GM18505 (cell line): ENCODE data around the gene SUV39H1.

Source experiments
- ATAC-seq: cut with Tn5 transposase; IDR thresholded peaks from one replicate; pipeline ENCODE4 v1.9.1; 2021; ENCODE audit not compliant: unreplicated experiment
- POLR2A ChIP-seq: IDR thresholded peaks from 4 replicates; pipeline ENCODE4 v1.6.1; 2011; ENCODE audit warnings: borderline replicate concordance; ENCODE audit not compliant: insufficient read depth, insufficient read length; ENCODE audit errors: extremely low read depth

The SUV39H1 gene

DNA sequence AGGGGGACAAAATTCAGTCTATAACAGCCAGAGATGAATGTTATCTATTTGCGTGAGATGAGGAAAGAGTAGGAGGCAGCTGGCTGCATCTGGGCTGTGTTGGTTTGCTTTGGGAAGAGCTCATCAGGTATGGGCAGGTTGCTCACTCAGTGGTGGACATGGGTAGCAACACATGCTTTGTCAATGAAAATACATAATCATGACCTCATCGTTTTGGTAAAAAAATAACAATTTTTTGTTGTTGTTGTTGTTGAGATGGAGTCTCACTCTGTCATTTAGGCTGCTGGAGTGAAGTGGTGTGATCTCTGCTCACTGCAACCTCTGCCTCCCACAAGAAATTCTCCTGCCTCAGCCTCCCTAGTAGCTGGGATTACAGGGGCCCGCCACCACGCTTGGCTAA is 48.7 kb downstream of the SUV39H1 start:
- no peak for TF ChIP-seq POLR2A
- no peak for ATAC-seq

DNA sequence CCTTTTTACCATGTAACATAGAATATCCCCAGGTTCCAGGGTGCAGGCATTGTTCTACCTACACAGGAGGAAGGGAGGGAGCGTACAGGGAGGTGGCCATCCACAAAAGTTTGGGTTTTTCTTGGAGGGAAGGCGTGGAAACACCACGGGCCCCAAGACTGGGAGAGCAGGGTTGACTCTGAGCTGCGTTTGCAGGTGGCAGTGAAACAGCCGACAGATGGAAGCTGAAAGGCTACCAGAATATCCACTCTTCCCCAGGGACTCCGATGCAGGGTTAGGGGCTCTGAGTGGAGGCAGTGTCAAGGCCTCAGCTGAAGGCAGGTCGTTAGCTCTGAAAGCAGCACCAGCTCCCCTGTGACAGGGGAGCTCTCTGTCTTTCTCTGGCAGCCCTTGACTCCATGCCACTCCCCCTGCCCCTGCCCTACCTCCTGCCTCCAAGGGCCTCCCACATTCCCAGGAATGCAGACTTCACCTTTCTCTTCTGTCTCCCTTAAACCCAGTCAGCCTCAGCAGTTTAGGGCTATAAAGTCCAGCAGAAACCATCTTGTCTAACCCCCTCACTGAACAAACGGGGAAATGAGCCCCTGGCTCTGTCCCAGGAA is 51.0 kb downstream of the SUV39H1 start:
- no peak for TF ChIP-seq POLR2A
- ATAC-seq = no peak

DNA sequence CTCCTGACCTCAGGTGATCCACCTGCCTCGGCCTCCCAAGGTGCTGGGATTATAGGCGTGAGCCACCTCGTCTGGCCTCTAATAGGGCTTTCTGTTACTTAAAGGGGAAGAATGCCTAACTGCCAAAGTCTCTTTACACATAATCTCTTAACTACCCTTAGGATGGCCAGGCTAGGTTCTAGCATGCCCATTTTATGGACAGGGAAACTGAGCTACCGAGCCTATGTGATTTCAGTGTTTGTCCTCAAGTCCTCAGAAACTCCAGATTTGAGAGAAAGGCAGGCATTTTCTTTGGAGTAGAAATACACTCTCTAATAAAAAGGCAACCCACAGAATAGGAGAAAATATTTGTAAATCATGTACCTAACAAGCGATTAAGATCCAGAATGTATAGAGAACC is 52.6 kb downstream of the SUV39H1 start:
- no peak for TF ChIP-seq POLR2A
- ATAC-seq = no peak

DNA sequence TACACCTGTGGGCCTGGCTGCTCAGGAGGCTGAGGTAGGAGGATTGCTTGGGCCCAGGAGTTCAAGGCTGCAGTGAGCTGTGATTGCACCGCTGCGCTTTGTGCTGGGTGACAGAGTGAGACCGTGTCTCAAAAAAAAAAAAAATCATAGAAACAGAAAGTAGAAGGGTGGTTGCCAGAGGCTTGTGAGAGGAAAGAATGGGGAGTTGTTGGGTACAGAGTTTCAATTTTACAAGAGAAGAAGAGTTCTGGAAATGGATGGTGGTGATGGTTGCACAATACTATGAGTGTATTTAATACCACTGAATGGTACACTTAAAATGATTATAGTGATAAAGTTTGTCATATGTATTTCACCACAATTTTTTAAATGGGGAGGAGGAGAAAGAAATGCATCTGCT is 54.8 kb downstream of the SUV39H1 start:
- TF ChIP-seq POLR2A = no peak
- ATAC-seq = no peak

DNA sequence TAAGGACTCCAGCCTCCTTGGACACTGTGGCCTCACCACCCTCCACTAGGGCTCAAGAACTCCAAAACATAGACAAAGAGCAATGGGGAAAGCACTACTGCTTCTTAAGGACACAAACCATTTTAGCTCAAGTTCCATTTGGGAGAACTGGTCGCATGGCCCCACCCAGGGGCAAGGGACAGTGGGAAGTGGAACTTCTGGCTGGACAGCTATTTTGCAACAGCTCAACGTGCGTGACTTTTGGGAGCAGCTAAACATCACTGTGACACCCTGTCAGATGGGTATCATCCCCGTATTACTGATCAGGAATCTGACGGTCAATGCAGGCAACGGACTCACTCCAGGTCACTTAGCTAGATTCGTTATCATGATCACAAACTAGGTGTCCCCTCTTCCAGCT is 56.0 kb downstream of the SUV39H1 start:
- no peak for TF ChIP-seq POLR2A
- no peak for ATAC-seq

DNA sequence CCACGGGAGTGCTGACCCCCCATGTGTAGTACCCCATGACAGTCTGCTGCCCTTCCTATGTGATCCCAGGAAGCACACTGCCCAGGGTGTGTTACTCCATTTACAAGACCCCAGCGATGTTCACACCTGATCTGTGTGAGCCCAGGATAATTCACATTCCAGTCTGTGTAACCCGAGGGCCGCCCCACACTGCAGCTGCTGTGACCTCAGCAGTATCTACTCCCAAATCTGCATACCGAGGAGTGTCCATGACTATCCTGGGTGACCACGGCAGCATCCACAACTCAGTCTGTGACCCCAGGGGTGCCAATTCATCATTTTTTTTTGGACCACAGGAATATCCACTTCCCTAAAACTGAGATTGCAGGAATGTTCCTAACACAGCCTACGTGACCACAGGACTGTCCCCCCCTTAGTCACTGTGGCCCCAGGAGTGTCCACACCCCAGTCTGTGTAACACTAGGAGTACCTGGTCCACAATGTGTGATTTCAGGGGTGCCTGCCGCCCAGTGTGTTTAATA is 57.2 kb downstream of the SUV39H1 start:
- no peak for ATAC-seq
- TF ChIP-seq POLR2A = no peak

DNA sequence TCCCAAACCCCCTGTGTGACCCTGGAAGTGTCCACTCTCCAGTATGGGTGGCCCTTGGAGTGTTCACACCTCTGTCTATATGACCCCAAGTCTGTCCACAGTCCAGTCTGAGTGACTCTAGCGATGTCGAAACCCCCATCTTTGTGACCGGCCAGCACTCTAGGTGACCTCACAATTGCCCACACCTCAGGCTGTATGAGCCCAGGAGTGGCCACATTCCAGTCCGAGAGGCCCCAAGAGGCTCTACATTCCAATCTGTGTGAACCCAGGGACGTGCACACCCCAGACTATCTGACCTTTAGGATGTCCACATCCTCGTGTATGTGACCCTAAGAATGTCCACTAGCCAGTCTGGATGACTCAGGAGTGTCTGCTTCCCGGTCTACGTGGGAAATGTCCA is 57.7 kb downstream of the SUV39H1 start:
- ATAC-seq = no peak
- TF ChIP-seq POLR2A = no peak
